Measurements from ENCODE around the gene FKBP15.
A peak's percentile ranks its signal among the peaks of the same experiment; 100 is the strongest.
"Not testable (repeated sequence)": the region's sequence is repeated elsewhere in the genome, so short reads cannot be mapped to it uniquely, and the experiment has no call there.

FKBP15 gene

DNA sequence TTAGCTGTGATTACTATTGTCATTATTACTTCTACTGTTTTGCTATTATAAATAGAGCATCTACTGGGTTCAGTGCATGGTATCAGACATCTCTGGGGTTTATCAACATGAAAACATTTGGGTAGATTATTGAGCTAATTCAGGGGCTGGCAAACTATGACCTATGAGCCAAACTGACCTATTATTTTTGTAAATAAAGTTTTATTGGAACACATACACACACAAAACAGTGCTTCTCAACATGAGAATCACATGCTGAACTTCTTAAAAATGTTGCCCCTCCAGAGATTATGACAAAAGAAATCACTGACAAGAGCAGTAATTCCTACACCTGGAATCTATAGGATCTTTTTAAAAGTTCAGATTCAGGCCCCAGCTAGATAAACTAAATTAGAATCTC, 39.9 kb downstream of the FKBP15 start:
- DNase-seq, result no peak

GRCh38 chr9:113179839-113180238, 41.2 kb downstream of the FKBP15 start:
- no peak for DNase-seq

DNA sequence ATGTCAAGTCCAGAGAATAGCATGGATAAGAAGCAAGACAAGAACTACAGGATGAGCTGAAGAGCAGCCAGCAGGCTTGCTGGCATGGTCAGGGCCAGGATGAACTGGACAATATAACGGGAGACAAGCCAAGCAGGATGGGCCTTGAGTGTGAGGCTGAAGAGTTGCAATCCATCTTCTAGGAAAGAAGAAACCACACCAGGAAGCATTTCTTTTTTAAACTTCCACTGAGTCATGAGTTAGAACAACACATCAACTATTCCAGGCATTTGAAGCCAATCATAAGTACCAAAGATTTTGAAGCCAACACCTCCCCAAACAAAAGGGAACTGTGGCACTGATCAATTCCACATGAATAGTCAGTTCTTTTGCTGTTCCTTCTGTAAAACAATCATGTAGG, 43.0 kb downstream of the FKBP15 start:
- DNase-seq, result no peak

DNA sequence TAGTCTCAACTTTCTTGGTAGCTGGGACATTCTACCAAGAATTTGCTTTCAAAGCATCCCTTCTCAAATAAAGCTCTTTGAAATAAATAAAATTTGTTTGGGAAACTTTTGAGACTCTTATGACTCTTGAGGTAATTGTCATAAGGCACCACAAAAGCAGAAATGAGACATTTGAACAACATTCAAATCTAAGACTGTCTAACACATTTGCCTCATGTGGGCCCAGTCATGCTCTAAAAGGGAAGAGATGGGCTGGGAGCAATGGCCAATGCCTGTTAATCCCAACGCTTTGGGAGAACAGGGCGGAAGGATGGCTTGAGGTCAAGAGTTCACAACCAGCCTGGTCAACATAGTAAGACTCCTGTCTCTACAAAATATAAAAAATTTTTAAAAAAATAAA, 43.8 kb downstream of the FKBP15 start:
- DNase-seq, result no peak

- no peak for DNase-seq
These were observed 44.3 kb downstream of the FKBP15 start for GRCh38 chr9:113176803-113177202.

DNA sequence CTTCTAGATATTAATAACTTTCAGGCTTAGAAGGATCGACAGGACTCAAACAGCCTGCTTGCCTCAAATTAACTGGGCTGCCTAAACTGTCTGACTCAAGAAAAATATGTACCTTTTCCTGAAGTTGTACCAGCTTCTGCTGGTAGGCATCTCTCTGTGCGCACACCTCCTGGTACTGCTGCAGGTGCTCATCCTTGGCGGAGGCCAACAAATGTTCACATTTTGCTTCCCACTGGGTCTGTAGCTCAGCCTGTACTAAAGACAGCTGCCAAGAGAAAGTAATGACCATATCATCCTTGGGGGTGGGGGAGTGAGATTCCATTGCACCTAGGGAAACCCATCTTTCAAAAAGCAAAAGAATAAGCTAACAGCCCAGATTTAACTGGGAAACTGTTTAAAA, 47.7 kb downstream of the FKBP15 start:
- no peak for DNase-seq

- no peak for DNase-seq
These were observed 52.3 kb downstream of the FKBP15 start for GRCh38 chr9:113168809-113169208.

- no peak for DNase-seq
These were observed 55.0 kb downstream of the FKBP15 start for GRCh38 chr9:113166039-113166438.

DNA sequence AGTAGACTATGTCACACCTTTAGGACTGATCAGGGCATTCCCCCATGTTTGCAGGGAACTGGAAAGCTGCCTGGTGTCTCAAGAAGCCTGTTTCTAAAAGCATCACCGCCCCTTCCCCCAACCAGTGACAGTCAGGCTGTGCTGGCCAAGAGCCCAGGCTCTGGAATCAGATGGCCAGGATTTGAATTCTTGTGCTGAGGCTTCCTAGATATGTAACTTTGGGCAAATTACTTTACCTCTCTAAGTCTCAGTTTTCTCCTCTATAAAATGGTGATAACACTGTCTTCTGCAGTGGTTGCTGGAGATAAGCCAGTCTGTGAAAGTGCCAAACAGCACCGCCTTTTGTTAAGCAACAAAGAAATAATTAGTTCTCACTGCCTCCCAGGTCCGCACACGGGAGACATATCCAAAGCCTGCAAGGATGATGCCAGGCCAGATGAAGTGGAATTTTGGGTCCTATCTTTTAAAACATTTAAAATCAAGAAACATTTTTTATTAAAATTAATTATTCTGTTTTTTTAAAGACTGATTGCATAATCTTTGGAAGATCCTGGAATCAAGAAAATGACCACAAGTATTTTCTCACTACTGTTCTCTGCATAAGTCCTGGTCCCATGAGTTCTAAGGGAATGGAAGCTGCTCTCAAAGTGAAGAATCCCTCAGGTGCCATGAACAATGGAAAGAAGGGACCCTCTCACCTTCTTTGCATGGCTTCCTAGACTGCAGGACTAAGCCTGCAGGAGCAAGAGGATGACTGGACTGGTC, 56.4 kb downstream of the FKBP15 start:
- DNase-seq, result no peak

DNA sequence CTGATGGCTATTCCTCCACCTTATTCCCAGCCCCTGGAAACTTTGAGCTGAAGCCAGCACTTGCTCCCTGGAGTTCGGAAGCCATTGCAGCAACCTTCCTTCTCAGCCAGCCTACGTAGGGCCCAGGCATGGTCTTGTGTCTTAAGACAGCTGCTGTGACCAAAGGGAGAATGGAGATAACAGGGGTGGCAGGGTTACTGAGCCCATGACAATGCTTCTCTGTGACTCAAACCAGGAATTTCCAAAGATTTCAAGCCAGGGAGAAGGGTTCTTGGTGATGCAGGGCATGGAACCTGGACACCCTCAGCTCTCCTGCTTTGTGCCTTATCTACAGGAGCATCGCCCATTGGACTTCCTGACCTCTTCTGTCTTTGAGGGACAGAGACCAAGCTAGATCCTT, 58.1 kb downstream of the FKBP15 start:
- no peak for DNase-seq

DNA sequence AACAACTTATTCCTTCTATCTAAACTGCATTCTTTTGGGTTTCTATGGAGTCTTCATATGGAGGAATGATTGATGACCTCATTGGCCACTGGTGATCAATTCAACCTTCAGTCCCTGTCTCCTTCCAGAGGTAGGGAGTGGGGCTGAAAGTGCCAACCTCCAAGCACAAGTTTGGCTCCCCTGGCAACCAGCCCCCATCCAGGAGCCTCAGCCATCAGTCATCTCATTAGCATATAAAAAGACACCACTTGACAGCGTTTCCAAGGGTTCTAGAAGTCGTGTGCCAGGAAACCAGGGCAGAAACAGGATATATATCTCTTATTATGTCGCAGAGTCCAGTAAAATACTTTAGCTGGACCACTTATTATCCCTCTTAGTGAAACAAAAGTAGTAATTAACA, 60.5 kb downstream of the FKBP15 start:
- DNase-seq, result no peak

DNA sequence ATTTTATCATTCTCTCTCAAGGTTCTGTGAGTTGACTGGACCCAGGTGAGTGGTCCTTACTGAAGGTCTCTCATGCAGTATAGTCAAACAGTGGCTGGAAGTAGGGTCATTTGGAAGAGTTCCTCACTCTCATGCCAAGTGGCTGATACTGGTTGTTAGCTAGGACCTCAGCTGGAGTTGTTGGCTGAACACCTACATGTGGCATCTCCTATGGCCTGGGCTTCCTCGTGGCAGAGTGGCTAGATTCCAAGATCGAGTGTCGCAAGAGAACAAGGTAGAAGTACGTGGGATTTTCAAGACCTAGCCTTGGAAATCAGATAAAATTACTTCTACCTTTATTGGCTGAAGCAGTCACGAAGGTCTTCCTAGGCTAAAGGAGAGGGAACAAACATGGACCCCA, 62.6 kb downstream of the FKBP15 start:
- DNase-seq, result peak; percentile 21

GRCh38 chr9:113156880-113157279, 64.2 kb downstream of the FKBP15 start:
- no peak for DNase-seq

DNA sequence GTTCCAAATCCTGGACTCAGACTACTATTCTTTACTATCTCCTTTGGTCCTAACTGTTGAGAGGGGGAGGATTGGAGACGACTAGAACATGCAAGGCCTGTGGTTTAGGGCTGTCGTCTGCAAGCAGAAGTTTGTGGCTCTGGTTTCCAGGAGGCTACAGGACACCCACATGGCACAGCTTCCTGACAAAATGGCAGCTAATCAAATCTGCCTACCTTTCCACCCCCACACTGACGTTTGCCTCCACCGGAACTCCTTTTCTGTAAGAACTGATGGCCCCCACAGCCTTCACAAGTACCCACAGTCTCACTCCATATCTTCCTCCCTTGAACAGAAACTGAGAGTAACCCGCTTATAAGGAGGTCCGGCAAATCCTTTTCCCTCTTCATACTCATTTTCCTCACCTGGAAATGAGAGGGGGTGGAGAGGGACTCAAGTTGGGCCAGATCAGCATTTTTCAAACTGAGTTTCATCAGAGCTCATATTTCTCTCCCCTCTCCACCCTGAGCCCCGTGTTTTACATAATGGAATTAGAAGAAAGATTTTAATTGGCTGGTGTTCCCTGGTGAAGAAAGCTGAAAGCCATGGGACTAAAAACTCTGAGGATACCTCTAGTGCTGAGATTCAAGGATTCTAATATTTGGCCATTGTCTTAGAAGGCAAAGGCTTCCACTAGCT, 65.0 kb downstream of the FKBP15 start:
- no peak for DNase-seq

- no peak for DNase-seq
These were observed 66.1 kb downstream of the FKBP15 start for GRCh38 chr9:113154946-113155345.

- peak; percentile 63 for DNase-seq
These were observed 66.6 kb downstream of the FKBP15 start for GRCh38 chr9:113154471-113154870.

- no peak for DNase-seq
These were observed 67.5 kb downstream of the FKBP15 start for GRCh38 chr9:113153599-113153998.

- DNase-seq, result no peak
These were observed 68.4 kb downstream of the FKBP15 start for GRCh38 chr9:113152699-113153098.

DNA sequence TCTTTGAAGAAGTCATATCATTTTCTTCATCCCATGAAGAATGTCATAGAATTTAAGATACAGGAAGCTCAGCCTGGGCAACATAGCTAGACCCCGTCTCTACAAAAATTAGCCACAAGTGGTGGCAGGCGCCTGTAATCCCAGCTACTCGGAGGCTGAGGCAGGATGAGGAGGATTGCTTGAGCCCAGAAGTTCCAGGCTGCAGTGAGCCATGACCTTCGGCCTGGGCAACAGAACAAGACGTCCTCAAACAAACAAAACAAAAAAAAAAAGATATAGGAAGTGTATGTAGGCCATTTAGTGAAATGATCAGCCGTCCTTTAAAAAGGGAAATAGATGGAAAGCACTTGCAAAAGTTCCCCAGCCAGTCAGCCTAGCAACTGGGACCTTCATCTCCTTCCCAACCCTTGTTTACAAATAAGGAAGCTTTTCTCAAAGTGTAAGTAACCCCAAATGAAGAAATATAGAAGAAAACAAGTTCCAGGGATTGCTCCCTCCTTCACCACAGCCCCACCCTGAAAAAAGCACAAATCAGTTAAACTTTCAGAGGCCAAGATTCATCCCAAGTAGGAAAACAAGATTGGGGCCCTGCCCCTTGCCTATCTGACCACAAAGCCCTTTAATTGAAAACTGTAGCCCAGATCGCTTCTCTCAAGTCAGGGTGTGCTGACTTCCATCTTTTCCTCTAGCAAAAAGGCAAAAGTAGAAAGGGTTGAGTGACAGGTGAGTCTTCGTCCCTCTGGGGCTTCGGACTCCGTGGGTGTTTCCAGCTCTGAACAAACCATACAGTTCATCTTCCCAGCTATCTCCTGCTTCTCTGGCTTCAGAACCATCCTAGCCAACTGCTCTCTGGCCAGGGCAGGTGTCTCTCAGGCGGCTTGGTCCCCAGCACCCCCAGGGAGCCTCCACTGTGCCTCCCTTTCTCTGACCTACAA, 69.1 kb downstream of the FKBP15 start:
- no peak for DNase-seq

- DNase-seq, result peak; percentile 95
These were observed 70.1 kb downstream of the FKBP15 start, which contains the start of gene SLC31A2 for GRCh38 chr9:113150670-113151611. SLC31A2 (plus strand) TSS chr9:113151007; CDS start chr9:113151075, 68 bp downstream.

DNA sequence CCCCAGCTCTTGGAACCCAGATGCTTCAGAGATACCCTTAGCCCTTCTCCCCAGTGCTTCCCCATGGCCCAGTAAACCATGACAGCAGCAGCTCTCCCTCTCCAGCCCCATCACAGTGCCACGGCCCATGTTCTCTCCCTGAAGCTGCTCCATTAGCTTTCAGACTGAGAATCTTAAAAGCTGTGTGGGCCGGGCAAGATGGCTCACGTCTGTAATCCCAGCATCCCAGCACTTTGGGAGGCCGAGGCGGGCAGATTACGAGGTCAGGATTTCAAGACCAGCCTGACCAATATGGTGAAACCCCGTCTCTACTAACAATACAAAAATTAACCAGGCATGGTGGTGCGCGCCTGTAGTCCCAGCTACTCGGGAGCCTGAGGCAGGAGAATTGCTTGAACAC, 71.5 kb downstream of the FKBP15 start:
- DNase-seq, result not testable (repeated sequence)

Data from islet precursor cell (in vitro differentiated cells).